Naive thymus-derived CD4-positive, alpha-beta T cell (primary cell): ENCODE measurements around the gene GSK3B. TPM values are rescaled to one million over a fixed set of nuclear protein-coding genes. Genes with fewer than 3 reads are reported as not detected.

Experiments used
- ATAC-seq: fragments of 150-1000 bp; cut with Tn5 transposase; 2 replicates; pipeline ENCODE4 v1.10.0; 2021; ENCODE audit warnings: mild to moderate bottlenecking, moderate library complexity
- CTCF ChIA-PET: fragments of 350-600 bp; sonication (Branson Sonifier 250); formaldehyde crosslinking; loops from one replicate; lab custom pipeline; 2021; ENCODE audit warnings: antibody characterized with exemption; lab: Charles Lee
- POLR2A ChIA-PET: fragments of 350-600 bp; sonication (Branson Sonifier 250); formaldehyde crosslinking; loops from one replicate; lab custom pipeline; 2021; ENCODE audit warnings: antibody characterized with exemption, inconsistent platforms; lab: Charles Lee
- DNase-seq, 9 donors: peaks; one replicate each; pipeline versions ENCODE4 v3.0.0 to v3.0.0-alpha.2; 2020 to 2022; ENCODE audit warnings: mixed read lengths in 1 of 9
- H3K27ac ChIP-seq: one replicate; pipeline ENCODE4 v1.7.0; 2013; ENCODE audit warnings: mild to moderate bottlenecking, low read depth, low read length, moderate library complexity
- H3K27me3 ChIP-seq, 2 donors: one replicate each; pipeline ENCODE4 v1.7.0; 2013; ENCODE audit warnings: low read length in 2 of 2, mild to moderate bottlenecking in 2 of 2, moderate library complexity in 2 of 2; ENCODE audit not compliant: control insufficient read depth in 2 of 2, insufficient read depth in 2 of 2
- H3K36me3 ChIP-seq, 3 experiments: 1 replicate in 2 of 3; 2 replicates in 1 of 3; pipeline ENCODE4 v1.7.0; 2013; ENCODE audit warnings: low read length in 3 of 3, mild to moderate bottlenecking in 3 of 3, moderate library complexity in 1 of 3; ENCODE audit not compliant: insufficient read depth in 3 of 3, control insufficient read depth in 2 of 3
- H3K4me1 ChIP-seq, 2 donors: one replicate each; pipeline ENCODE4 v1.7.0; 2013; ENCODE audit warnings: low read length in 2 of 2, mild to moderate bottlenecking in 2 of 2, moderate library complexity in 1 of 2; ENCODE audit not compliant: control insufficient read depth in 2 of 2, insufficient read depth in 2 of 2
- H3K4me3 ChIP-seq: 2 replicates; pipeline ENCODE4 v1.7.0; 2013; ENCODE audit warnings: mild to moderate bottlenecking, low read length
- H3K9me3 ChIP-seq, 3 experiments: 1 replicate in 2 of 3; 2 replicates in 1 of 3; pipeline ENCODE4 v1.7.0; 2013; ENCODE audit warnings: low read length in 3 of 3; ENCODE audit not compliant: control insufficient read depth in 2 of 3
- H3K27ac Mint-ChIP-seq, 9 donors: one replicate each; pipeline ENCODE4 v1.8.0; 2020 to 2022; ENCODE audit warnings: mixed read lengths in 9 of 9, mild to moderate bottlenecking in 8 of 9, moderate library complexity in 5 of 9, inconsistent platforms in 2 of 9
- H3K27me3 Mint-ChIP-seq, 5 donors: one replicate each; pipeline ENCODE4 v1.8.0; 2021 to 2022; ENCODE audit warnings: mixed read lengths in 5 of 5, mild to moderate bottlenecking in 1 of 5
- H3K36me3 Mint-ChIP-seq, 5 donors: one replicate each; pipeline ENCODE4 v1.8.0; 2020 to 2022; ENCODE audit warnings: mixed read lengths in 5 of 5, mild to moderate bottlenecking in 3 of 5, inconsistent platforms in 1 of 5
- H3K4me1 Mint-ChIP-seq, 7 donors: one replicate each; pipeline ENCODE4 v1.8.0; 2020 to 2022; ENCODE audit warnings: mixed read lengths in 7 of 7, mild to moderate bottlenecking in 3 of 7, inconsistent platforms in 1 of 7
- H3K4me3 Mint-ChIP-seq, 10 donors: one replicate each; pipeline ENCODE4 v1.8.0; 2020 to 2022; ENCODE audit warnings: mild to moderate bottlenecking in 10 of 10, mixed read lengths in 10 of 10, moderate library complexity in 6 of 10, inconsistent platforms in 2 of 10
- H3K9me3 Mint-ChIP-seq, 11 donors: one replicate each; pipeline ENCODE4 v1.8.0; 2020 to 2022; ENCODE audit warnings: mixed read lengths in 11 of 11, mild to moderate bottlenecking in 4 of 11, inconsistent platforms in 1 of 11, moderate library complexity in 1 of 11
- intact Hi-C, 2 donors: fragments of 100-400 bp; cut with micrococcal nuclease; formaldehyde crosslinking; loops; one replicate each; pipeline ENCODE4 v1.15.1; 2023
- polyA plus RNA-seq, 2 donors: library from polyadenylated mRNA; unstranded; fragments of 300-500 nt; fragmentation: Illumina TruSeq; gene quantifications; one replicate each; pipeline ENCODE4 v1.2.3, GENCODE V29; 2021
- total RNA-seq, 6 experiments: library from RNA in 5 of 6; stranded (reverse) in 5 of 6; gene quantifications; 1 replicate in 5 of 6; 2 replicates in 1 of 6; pipeline ENCODE4 v1.2.3 and lab custom pipeline; 2021 to 2026

GSK3B gene
- total and polyA plus RNA-seq, 7 experiments from 2014 or later: 13.4 to 42.9 (median 36.0) TPM

DNA sequence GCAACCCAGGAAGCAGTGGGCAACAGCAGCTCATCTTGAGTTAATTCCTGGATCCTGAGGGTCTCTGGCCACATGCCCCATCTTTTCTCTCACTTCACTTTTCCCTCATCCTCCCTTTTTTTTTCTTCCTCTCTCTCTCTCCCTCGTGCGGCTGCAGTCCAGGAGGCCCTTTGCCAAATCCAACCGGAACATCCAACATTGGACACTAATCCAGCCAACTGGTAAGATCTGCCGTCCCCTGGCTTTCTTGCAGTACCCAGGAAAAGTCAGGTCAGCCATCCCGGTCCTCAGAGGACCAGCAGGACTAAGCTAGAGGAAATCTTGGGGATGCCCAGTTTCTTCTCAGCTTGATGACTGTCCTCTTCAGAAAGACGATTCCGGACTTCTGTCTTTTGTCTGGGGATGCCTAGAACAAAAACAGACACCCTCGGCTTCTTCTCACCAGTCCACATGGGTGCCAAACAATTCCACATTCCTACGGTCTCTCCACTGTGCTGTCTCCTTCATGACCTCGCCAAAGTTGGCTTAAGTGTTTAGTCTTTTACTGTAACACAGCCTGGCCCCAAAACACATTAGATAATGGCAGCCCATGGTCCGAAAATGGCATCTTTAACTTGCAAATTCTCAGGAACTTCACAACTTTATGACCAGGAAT lies 115.6 kb downstream of the GSK3B start:
- intact Hi-C loops: no loop called here

DNA sequence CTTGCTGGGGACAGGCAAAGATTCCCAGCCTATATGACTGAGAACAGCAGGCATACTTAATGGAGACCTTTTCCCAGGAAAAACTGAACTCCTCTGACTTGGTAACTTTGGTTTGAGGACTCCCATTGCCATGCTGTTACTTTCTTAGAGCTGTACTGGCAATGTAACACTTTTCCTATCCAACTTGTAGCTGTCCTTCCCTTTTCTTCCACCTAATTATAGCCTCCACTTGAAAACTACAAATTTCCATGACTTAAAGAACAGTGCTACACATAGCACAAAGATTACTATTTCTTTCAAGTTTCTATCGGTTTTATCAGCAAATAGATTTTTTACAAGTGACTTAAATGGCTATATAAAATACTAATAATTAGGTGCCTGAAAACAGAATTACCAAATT lies 116.9 kb downstream of the GSK3B start:
- peak overlapping the region in 2 of 9 donors; percentile 3 to 16 for H3K27ac Mint-ChIP-seq
- no peak for ATAC-seq
- no peaks in the 10 kb centered on the region for H3K27me3 Mint-ChIP-seq

More for the DNA sequence above, 115.6 kb downstream of the GSK3B start:
- Histone ChIP-seq H3K4me3 (no peak overlapping the region), H3K36me3 (peaks cover 0 to 7% (median 0%) of the 10 kb centered on the region in 3 experiments), H3K4me1 (no peaks in the 10 kb centered on the region), H3K9me3 (no peaks in the 10 kb centered on the region), H3K27ac (no peak overlapping the region), H3K27me3 (no peaks in the 10 kb centered on the region)
- ATAC-seq: no peak
- Mint-ChIP-seq H3K36me3 (peaks cover 27 to 68% (median 50%) of the 10 kb centered on the region in 5 donors), H3K4me3 (peak overlapping the region in 1 of 10 donors; percentile 4), H3K9me3 (peaks cover under 1 to 15% (median 7%) of the 10 kb centered on the region in 11 donors), H3K27me3 (no peaks in the 10 kb centered on the region), H3K27ac (peak overlapping the region in 3 of 9 donors; percentile 8 to 55 (median 32)), H3K4me1 (peaks cover 14 to 75% (median 63%) of the 10 kb centered on the region in 7 donors)
- ChIA-PET POLR2A (interaction anchor here (0.6 kb wide), 1 partner anchor 45 kb away, joined by 4 read pairs; no protein-coding TSS in a partner anchor), CTCF (no interaction called here)
- no peak for DNase-seq

DNA sequence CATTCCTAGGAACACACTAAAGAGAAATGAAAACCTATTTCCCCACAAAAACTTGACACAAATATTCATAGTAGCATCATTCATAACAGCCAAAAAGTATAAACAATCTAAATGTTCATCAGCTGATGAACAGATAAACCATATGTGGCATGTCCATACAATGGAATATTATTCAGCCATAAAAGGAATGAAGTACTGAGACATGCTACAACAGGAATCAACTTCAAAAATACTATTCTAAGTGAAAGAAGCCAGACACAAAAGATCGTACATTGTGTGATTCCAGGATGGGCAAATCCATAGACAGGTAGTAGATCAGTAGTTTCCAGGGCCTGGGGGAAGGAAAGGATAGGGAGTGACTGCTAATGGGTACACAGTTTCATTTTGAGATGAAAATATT lies 118.0 kb downstream of the GSK3B start:
- no peaks in the 10 kb centered on the region for H3K4me1 ChIP-seq
- no peak overlapping the region for H3K27ac Mint-ChIP-seq
- no peak for ATAC-seq
- intact Hi-C loops: no loop called here
- peaks cover 14 to 56% (median 33%) of the 10 kb centered on the region in 5 donors for H3K36me3 Mint-ChIP-seq
- H3K27ac ChIP-seq: no peak overlapping the region
- H3K27me3 ChIP-seq: no peaks in the 10 kb centered on the region
- H3K36me3 ChIP-seq: no peaks in the 10 kb centered on the region
- no peak overlapping the region for H3K4me3 Mint-ChIP-seq
- no peak for DNase-seq
- H3K4me1 Mint-ChIP-seq: peaks cover 14 to 66% (median 52%) of the 10 kb centered on the region in 7 donors
- no peaks in the 10 kb centered on the region for H3K27me3 Mint-ChIP-seq
- no peaks in the 10 kb centered on the region for H3K9me3 ChIP-seq
- POLR2A ChIA-PET: no interaction called here
- H3K9me3 Mint-ChIP-seq: peaks cover 0 to 8% (median 3%) of the 10 kb centered on the region in 11 donors
- CTCF ChIA-PET: no interaction called here
- no peak overlapping the region for H3K4me3 ChIP-seq

More for the DNA sequence above, 116.9 kb downstream of the GSK3B start:
- Histone ChIP-seq H3K36me3 (peaks cover 0 to 7% (median 0%) of the 10 kb centered on the region in 3 experiments), H3K4me3 (no peak overlapping the region), H3K4me1 (no peaks in the 10 kb centered on the region), H3K27ac (no peak overlapping the region), H3K9me3 (no peaks in the 10 kb centered on the region), H3K27me3 (no peaks in the 10 kb centered on the region)
- H3K36me3 Mint-ChIP-seq: peaks cover 19 to 60% (median 42%) of the 10 kb centered on the region in 5 donors
- CTCF ChIA-PET: no interaction called here
- DNase-seq: no peak
- peaks cover 14 to 68% (median 51%) of the 10 kb centered on the region in 7 donors for H3K4me1 Mint-ChIP-seq
- intact Hi-C loops: no loop called here
- POLR2A ChIA-PET: no interaction called here
- no peak overlapping the region for H3K4me3 Mint-ChIP-seq
- H3K9me3 Mint-ChIP-seq: peaks cover 0 to 6% (median 2%) of the 10 kb centered on the region in 11 donors

DNA sequence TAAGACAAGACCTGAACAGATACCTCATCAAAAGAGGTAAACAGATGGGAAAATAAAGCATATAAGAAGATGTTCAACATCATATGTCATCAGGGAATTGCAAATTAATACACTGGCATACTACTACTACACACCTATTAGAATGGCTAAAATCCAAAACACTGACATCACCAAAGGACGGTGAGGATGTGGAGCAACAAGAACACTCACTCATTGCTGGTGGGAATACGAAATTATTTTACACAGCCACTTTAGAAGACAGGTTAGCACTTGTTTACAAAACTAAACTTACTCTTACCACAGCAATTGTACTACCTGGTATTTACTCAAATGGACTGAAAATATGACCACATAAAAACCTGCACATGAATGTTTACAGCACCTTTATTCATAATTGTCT lies 119.6 kb downstream of the GSK3B start:
- Histone ChIP-seq H3K4me1 (no peaks in the 10 kb centered on the region), H3K27ac (no peak overlapping the region), H3K36me3 (no peaks in the 10 kb centered on the region), H3K9me3 (no peaks in the 10 kb centered on the region), H3K27me3 (no peaks in the 10 kb centered on the region), H3K4me3 (no peak overlapping the region)
- Mint-ChIP-seq H3K36me3 (peaks cover 12 to 53% (median 30%) of the 10 kb centered on the region in 5 donors), H3K27me3 (no peaks in the 10 kb centered on the region), H3K4me3 (no peak overlapping the region), H3K9me3 (peaks cover 0 to 8% (median 3%) of the 10 kb centered on the region in 11 donors), H3K27ac (peak overlapping the region in 1 of 9 donors; percentile 23), H3K4me1 (peaks cover 14 to 61% (median 49%) of the 10 kb centered on the region in 7 donors)
- no peak for DNase-seq
- intact Hi-C loops: no loop called here
- CTCF ChIA-PET: no interaction called here
- no peak for ATAC-seq
- POLR2A ChIA-PET: interaction anchor here (0.6 kb wide), 1 partner anchor 13 kb away, joined by 4 read pairs; no protein-coding TSS in a partner anchor

DNA sequence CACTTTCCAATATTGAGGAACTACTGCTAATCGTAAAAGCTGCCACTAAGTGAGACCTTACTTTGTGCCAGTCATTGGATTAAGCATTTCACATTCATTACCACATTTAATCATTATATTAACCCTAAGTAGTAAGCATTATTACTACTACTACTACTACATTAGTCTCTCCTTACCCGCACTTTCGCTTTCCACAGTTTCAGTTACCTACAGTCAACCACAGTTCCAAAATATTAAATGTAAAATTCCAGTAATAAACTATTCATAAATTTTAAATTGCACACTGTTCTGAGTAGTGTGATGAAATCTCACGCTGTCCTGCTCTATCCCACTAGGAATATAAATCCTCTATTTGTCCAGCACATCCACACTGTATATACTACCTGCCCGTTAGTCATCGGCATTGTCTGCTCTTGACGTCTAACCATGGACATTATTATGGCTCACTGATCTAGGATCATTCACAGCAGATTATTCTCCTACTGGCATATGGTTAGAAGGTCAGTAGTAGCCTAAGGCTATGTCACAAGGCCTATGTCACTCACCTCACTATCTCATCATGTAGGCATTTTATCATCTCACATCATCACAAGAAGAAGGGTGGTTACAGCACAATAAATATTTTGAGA lies 121.1 kb downstream of the GSK3B start:
- Mint-ChIP-seq H3K27ac (no peak overlapping the region), H3K27me3 (no peaks in the 10 kb centered on the region), H3K4me3 (no peak overlapping the region), H3K9me3 (peaks cover 0 to 8% (median 3%) of the 10 kb centered on the region in 11 donors), H3K36me3 (peaks cover 3 to 45% (median 14%) of the 10 kb centered on the region in 5 donors), H3K4me1 (peaks cover 13 to 59% (median 47%) of the 10 kb centered on the region in 7 donors)
- H3K27me3 ChIP-seq: no peaks in the 10 kb centered on the region
- no peak for DNase-seq
- ChIA-PET POLR2A (no interaction called here), CTCF (no interaction called here)
- H3K9me3 ChIP-seq: no peaks in the 10 kb centered on the region
- no peak overlapping the region for H3K4me3 ChIP-seq
- ATAC-seq: no peak
- no peaks in the 10 kb centered on the region for H3K36me3 ChIP-seq
- H3K4me1 ChIP-seq: no peaks in the 10 kb centered on the region
- intact Hi-C loops: no loop called here
- H3K27ac ChIP-seq: no peak overlapping the region

DNA sequence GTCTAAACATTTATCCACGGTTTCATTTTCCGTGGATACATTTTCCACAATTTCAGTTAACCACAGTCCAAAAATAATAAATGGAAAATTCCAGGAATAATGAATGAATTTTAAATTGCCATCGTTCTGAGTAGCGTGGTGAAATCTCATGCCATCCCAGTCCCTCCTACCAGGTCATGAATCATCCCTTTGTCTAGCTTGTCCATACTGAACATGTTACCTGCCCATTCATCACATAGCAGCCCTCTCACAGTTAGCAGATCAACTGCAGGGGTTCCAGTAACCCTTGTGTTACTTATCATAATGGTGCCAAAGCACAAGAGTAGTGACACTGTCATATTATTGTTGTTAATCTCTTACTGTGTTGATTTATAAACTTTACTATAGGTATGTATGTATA lies 124.5 kb downstream of the GSK3B start:
- ChIA-PET CTCF (no interaction called here), POLR2A (interaction anchor here (0.7 kb wide), 1 partner anchor 126 kb away, joined by 3 read pairs; no protein-coding TSS in a partner anchor)
- Mint-ChIP-seq H3K36me3 (peaks cover 0 to 32% (median 5%) of the 10 kb centered on the region in 5 donors), H3K9me3 (peaks cover 0 to 8% (median 2%) of the 10 kb centered on the region in 11 donors), H3K27ac (no peak overlapping the region), H3K27me3 (no peaks in the 10 kb centered on the region), H3K4me3 (peak overlapping the region in 1 of 10 donors; percentile 21), H3K4me1 (peaks cover 2 to 52% (median 40%) of the 10 kb centered on the region in 7 donors)
- ATAC-seq (no peak), DNase-seq (no peak)
- Histone ChIP-seq H3K36me3 (no peaks in the 10 kb centered on the region), H3K4me1 (no peaks in the 10 kb centered on the region), H3K4me3 (no peak overlapping the region), H3K27me3 (no peaks in the 10 kb centered on the region), H3K27ac (no peak overlapping the region), H3K9me3 (no peaks in the 10 kb centered on the region)
- intact Hi-C loops: no loop called here
